GM11168 (cell line): ENCODE results near the gene HTR3B.
"Not testable (repeated sequence)": the region's sequence is repeated elsewhere in the genome, so short reads cannot be mapped to it uniquely, and the experiment has no call there.

Experiments used
- in situ Hi-C: fragments of 300-500 bp; cut with MboI; formaldehyde crosslinking; loops from one replicate; pipeline ENCODE4 v1.12.0; 2022; ENCODE audit warnings: low sequenced_read_pairs; ENCODE audit not compliant: unreplicated experiment

Gene HTR3B

GRCh38 chr11:113934193-113934592 lies 29.6 kb downstream of the HTR3B start:
- in situ Hi-C loops: not testable (repeated sequence)

DNA sequence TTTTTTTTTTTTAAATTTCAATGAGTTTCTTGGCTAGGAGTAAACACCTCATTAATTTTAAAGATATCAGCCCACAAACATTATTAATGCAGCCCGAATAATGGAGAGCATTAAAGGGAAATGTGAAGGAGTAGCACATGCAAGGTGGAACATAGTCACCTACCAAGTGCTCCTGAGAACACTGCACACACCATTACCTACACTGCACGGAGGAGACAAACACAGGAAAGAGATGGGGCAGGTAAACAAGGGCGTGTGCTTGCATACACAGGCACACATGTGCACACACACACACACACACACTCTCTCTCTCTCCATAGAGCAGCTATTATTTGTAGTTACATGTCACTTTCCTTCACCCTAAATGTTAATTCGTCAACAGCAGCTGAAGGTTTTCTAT lies 30.2 kb downstream of the HTR3B start:
- in situ Hi-C loops: no loop called here

GRCh38 chr11:113935858-113936257 lies 31.3 kb downstream of the HTR3B start:
- in situ Hi-C loops: no loop called here

GRCh38 chr11:113937918-113938317 lies 33.3 kb downstream of the HTR3B start:
- in situ Hi-C loops: no loop called here

- in situ Hi-C loops: no loop called here
Observed at GRCh38 chr11:113942256-113942655, 37.7 kb downstream of the HTR3B start.

DNA sequence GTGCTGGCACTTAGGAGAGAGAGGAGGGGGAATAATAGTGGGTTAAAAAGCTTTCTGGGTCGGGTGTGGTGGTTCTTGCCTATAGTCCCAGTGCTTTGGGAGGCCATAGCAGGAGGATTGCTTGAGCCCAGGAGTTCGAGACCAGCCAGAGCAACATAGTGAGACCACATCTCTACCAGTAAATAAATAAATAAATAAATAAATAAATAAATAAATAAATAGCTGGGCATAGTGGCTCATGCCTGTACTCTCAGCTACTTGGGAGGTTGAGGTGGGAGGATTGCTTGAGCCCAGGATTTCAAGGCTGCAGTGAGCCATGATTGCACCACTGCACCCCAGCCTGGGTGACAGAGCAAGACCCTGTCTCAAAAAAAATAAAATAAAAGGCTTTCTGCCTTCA lies 41.6 kb downstream of the HTR3B start:
- in situ Hi-C loops: not testable (repeated sequence)

DNA sequence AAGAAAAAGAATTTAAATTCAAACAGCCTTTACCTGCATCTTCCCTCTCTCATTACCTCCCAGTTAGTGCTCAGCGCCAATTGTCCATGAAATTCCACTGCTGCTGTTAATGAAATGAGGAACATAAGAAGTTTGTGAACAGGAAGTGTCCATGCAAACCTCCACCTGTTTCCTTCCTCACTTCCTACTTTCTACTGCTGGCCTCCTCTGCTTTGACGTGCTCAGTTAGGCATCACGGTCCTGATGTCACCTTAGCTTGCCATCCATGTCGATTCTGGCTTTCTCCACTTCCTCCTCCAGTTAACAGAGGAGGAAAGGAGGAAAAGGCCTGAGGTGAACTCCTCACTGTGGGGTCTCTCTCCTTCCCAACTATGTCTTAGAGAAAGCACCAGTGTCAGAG lies 43.4 kb downstream of the HTR3B start:
- in situ Hi-C loops: no loop called here

- in situ Hi-C loops: no loop called here
Observed at GRCh38 chr11:113949891-113950290, 45.3 kb downstream of the HTR3B start.

DNA sequence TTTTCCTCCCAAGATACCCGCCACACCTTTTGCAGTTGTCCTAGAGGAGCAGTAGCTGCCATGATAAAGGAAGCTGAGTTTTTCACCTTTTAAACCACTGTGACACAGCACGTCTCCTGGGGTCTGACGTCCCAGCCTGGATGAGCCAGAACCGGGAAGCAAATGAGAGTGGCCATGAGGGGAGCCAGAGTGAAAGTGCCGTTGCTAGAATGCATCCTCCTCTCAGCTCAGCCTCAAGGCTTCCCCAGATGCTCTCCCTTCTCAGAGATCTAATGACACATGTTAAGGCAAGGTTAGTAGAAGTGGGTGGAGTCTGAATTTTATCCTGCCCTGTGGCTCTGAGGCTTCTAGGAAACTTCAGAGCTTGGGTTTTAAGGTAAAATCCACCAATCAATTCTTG lies 46.9 kb downstream of the HTR3B start:
- in situ Hi-C loops: no loop called here

DNA sequence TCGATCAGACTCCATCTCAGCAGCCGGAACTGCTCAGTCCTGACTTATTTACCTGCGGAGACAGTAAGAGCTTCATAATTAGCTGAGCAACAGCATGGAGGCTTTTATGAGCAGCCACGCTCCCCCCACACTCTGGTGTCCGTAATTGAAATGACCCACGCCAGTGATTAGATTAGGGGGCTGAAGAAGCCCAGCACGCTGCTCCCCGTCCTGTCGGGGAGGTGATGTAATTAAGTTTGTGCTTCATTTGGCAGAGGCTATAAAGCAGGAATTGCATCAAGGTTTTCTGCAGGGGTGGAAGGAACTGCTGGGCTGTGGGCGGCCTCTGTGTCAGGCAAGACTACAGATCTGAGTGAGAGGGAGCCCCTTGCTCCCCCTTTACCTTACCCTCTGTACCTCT lies 47.5 kb downstream of the HTR3B start:
- in situ Hi-C loops: no loop called here

- in situ Hi-C loops: no loop called here
Observed at GRCh38 chr11:113952588-113952987, 48.0 kb downstream of the HTR3B start.

GRCh38 chr11:113954235-113954634 lies 49.6 kb downstream of the HTR3B start:
- in situ Hi-C loops: no loop called here

DNA sequence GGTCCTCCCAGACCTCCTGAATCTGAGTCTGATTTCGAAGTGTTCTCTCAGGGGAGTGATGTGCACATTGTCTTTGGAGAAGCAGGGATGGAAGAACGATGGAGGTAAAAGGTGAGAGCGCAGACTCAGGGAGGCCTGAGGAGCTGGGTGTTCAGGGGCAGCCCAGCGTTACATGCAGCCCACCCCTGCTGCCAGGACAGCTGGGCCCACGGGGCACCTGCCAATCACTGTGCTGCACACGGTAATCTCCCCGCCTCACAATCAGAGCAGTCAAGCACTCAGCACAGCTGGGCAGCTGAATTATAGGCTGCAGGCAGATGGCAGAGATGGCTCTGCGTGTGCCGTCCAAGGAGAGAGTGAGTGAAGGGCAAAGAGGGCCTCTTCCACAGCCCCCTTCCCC lies 52.4 kb downstream of the HTR3B start:
- in situ Hi-C loops: no loop called here

DNA sequence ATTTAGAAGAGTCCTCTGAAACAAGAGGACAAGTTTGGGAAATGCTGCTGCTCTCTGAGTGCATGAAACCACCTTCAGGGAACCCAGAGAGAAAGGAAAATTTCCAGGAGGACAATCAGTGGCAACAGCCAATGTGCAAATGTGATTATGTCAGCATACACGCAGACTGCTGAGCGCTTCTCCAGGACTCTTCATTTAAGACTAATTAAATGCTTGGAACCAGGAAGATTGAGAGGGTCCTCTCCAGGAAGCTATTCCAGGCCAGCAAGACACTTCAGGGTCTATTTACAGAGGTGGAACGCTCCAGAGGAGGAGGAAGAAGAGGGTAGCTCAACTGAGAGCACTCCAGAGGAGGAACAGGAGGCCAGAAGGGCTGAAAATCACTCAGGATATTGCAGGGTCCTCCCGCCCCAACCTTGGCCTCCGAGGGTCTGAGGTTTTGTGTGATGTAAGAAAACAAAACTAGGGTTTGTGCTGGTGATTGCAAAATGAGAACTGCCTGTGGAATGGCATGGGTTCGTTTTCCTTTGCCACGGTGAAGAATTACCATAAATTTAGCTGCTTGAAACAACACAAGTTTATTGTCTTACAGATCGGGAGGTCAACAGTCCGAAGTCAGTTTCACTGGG lies 56.2 kb downstream of the HTR3B start:
- in situ Hi-C loops: no loop called here

DNA sequence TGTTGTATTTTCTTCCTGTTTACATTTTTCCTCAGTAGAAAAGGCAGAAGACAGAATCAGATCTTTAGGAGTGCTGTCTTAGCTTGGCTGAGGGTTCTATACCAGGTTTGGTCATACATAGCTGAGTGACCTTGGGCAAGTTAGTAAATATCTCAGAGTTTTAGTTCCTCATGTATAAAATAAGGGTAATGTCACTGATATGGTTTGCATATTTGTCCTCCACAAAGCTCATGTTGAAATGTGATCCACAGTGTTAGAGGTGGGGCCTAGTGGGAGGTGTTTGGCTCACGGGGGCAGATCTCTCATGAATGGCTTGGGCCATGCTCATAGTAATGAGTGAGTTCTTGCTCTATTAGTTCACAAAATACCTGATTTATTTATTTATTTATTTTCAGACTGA lies 62.8 kb downstream of the HTR3B start:
- in situ Hi-C loops: no loop called here

GRCh38 chr11:113971506-113972195 lies 67.1 kb downstream of the HTR3B start:
- in situ Hi-C loops: no loop called here

GRCh38 chr11:113974741-113975470 lies 70.3 kb downstream of the HTR3B start, which contains the start of gene HTR3A:
TSS of gene HTR3A (plus strand) at chr11:113975108. CDS start at chr11:113975326, 218 bp downstream.
- in situ Hi-C loops: no loop called here

GRCh38 chr11:113977071-113977490 lies 72.5 kb downstream of the HTR3B start:
- in situ Hi-C loops: no loop called here

DNA sequence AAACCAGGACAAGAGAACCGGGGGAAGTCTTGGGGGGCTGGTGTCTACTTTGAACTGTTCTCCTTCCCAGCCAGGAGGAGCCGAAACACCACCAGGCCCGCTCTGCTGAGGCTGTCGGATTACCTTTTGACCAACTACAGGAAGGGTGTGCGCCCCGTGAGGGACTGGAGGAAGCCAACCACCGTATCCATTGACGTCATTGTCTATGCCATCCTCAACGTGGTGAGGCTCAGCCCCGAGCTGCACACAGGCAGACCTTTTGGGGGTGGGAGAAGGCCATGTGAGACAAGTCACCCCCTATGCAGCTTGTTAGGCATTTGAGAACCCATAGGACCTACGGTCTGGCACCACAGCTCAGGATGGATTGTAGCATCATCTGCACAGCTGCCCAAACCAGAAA lies 73.1 kb downstream of the HTR3B start:
- in situ Hi-C loops: no loop called here

DNA sequence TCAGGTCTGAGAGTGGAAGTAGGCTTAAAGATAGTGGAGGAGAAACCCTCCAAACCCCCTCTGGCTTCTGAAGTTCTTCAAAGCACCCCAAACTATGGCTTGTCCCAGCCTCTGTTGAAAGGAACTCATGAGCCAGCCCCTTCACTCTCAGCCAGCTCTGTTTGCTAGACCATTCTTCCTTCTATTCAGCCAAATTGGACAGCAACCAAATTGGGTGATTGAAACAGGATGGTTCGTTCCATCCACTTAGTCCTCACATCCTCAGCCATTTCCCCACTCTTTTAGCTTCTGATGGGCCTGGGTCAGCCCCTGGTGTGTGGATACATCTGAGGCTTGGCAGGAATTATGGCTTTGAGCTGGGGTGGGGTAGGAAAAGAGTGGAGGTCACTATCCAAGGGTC lies 74.8 kb downstream of the HTR3B start:
- in situ Hi-C loops: no loop called here

GRCh38 chr11:113980785-113981184 lies 76.2 kb downstream of the HTR3B start:
- in situ Hi-C loops: no loop called here
